Fibroblast of the aortic adventitia (primary cell): ENCODE measurements around the gene MED9. TPM values are rescaled to one million over a fixed set of nuclear protein-coding genes. Genes with fewer than 3 reads are reported as not detected.
"Not testable (repeated sequence)": the region's sequence is repeated elsewhere in the genome, so short reads cannot be mapped to it uniquely, and the experiment has no call there.

Experiments
- DNase-seq: peaks from one replicate; pipeline ENCODE4 v3.0.0-alpha.2; 2010; ENCODE audit warnings: low read depth
- H3K4me3 ChIP-seq: 2 replicates; pipeline ENCODE4 v1.5.1; 2011; ENCODE audit warnings: low read depth, mild to moderate bottlenecking, control low read depth, low read length, moderate library complexity
- CTCF ChIP-seq: IDR thresholded peaks from 2 replicates; pipeline ENCODE4 v1.5.1; 2011; ENCODE audit warnings: mild to moderate bottlenecking, low read length, control low read depth, inconsistent platforms; ENCODE audit not compliant: insufficient read depth
- total RNA-seq: library from RNA; depleted of rRNA; stranded (reverse); fragments of >200 nt; gene quantifications from 2 replicates; pipeline ENCODE4 v1.2.3, GENCODE V29; 2012; ENCODE audit warnings: low replicate concordance

Gene MED9
- total RNA-seq, 1 donor: 10.9 TPM

DNA sequence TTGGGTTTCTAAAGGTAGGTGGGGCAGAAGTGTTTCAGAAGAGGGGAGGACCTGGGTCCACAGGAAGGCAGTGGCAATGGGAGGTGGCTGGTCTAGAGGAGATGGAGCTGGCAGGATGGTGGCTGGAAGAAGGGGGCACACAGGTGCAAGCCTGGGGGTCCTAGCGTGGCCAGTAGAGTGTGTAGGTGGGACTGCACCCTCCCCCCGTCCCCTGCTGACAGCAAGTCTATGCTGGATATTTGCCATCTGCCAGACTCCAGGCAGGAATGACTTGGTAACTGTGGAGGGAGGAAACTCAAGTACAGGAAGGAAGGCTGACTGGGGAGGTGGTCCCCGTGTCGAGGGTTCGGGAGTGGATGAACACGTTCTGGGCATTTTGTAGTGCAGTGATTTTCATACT is 8.6 kb downstream of the MED9 start:
- no peak for DNase-seq
- H3K4me3 ChIP-seq: no peak overlapping the region
- no peak for TF ChIP-seq CTCF

DNA sequence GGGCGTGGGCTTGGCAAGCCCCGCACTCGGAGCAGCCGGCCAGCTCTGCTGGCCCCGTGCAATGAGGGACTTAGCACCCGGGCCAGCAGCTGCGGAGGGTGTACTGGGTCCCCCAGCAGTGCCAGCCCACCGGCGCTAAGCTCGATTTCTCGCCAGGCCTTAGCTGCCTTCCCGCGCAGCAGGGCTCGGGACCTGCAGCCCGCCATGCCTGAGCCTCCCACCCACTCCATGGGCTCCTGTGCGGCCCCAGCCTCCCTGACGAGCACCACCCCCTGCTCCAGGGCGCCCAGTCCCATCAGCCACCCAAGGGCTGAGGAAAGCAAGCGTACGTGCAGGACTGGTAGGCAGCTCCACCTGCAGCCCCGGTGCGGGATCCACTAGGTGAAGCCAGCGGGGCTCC is 9.6 kb downstream of the MED9 start:
- DNase-seq: not testable (repeated sequence)

DNA sequence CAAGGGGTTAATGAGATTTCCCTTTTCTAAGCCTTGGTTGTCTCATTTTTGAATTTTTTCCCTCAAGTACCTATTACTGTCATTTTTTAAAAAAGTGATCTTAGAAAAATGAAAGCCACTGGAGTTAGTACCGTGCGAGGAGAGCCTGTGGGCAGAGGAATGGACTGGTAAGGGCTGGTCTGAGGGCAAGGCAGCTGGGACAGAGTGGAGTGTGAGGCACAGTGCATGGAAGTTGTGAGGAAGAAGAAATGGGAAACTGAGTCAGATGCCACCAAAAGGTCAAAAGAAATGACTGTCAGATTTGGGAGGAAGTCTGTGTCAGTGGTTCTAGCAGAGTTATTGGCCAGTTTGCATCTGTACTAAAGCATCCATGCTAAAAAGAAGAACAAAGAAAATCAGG is 11.2 kb downstream of the MED9 start:
- DNase-seq: no peak
- no peak for TF ChIP-seq CTCF
- no peak overlapping the region for H3K4me3 ChIP-seq

More for the DNA sequence above, 9.6 kb downstream of the MED9 start:
- not testable (repeated sequence) for H3K4me3 ChIP-seq

GRCh38 chr17:17491031-17491471 is 14.3 kb downstream of the MED9 start:
- no peak for TF ChIP-seq CTCF
- no peak for DNase-seq
- H3K4me3 ChIP-seq: no peak overlapping the region

- TF ChIP-seq CTCF: no peak
- H3K4me3 ChIP-seq: no peak overlapping the region
- no peak for DNase-seq
Observed at GRCh38 chr17:17491546-17491988, 14.8 kb downstream of the MED9 start.

DNA sequence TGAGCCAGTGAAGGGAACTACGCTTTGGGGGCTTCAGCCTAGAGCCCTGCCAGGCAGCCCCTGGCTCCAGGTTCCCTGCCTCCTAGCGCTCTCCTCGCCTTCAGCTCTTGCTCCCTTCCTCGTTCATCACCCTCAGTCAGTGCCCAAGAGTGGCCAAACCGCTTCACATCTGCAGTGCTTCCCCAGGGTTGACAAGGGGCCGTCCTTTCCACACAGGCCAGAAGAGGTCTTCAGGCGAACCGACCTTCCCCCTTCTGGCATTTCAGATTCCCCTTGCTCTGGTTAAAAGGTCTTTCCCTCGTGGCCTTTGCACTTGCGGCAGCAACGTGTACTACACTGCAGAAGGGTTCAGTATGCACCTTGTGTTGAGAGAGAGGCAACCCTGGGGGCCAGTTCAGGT is 15.3 kb downstream of the MED9 start:
- TF ChIP-seq CTCF: no peak
- no peak for DNase-seq
- no peak overlapping the region for H3K4me3 ChIP-seq

GRCh38 chr17:17492571-17492970 is 15.8 kb downstream of the MED9 start:
- H3K4me3 ChIP-seq: no peak overlapping the region
- DNase-seq: no peak
- no peak for TF ChIP-seq CTCF
